Fibroblast of the aortic adventitia (primary cell): ENCODE measurements around the gene LGALS7B. TPM values are rescaled to one million over a fixed set of nuclear protein-coding genes. Genes with fewer than 3 reads are reported as not detected.

Source experiments
- small RNA-seq: library from RNA; depleted of rRNA; stranded (forward); fragments of <200 nt; gene quantifications from one replicate; pipeline ENCODE3, GENCODE V24; 2012
- total RNA-seq: library from RNA; depleted of rRNA; stranded (reverse); fragments of >200 nt; gene quantifications from 2 replicates; pipeline ENCODE4 v1.2.3, GENCODE V29; 2012; ENCODE audit warnings: low replicate concordance

The LGALS7B gene
- total RNA-seq, 1 donor = not detected

Small RNAs within 50 kb of the gene (small RNA-seq; reads per million reads assigned to genes)
- gene RNU6-140P = not detected

Other genes starting within 250 kb of the LGALS7B start
- 0.57 TPM in 1 of 2 replicates, not detected in the other for gene MAP4K1, start 171.2 kb upstream of the LGALS7B start, total RNA-seq
- 268 and 491 TPM in 2 replicates for gene EIF3K, start 170.0 kb upstream of the LGALS7B start, total RNA-seq
- 20.1 and 280 TPM in 2 replicates for gene ACTN4, start 141.6 kb upstream of the LGALS7B start, total RNA-seq
- 0.18 TPM in 1 of 2 replicates, not detected in the other for gene CAPN12, start 44.7 kb upstream of the LGALS7B start, total RNA-seq
- gene LGALS7, start 15.7 kb upstream of the LGALS7B start, total RNA-seq = 0.72 TPM in 1 of 2 replicates, not detected in the other
- gene LGALS4, start 23.7 kb downstream of the LGALS7B start, total RNA-seq = 0.82 TPM in 1 of 2 replicates, not detected in the other
- 22.0 and 27.1 TPM in 2 replicates for gene ECH1, start 42.6 kb downstream of the LGALS7B start, total RNA-seq
- gene HNRNPL, start 60.8 kb downstream of the LGALS7B start, total RNA-seq = 122 and 254 TPM in 2 replicates
- gene RINL, start 89.1 kb downstream of the LGALS7B start, total RNA-seq = 0.81 and 1.3 TPM in 2 replicates
- 44.9 and 53.8 TPM in 2 replicates for gene SIRT2, start 110.4 kb downstream of the LGALS7B start, total RNA-seq
- 8.0 and 11.0 TPM in 2 replicates for gene NFKBIB, start 110.8 kb downstream of the LGALS7B start, total RNA-seq
- not detected in 2 replicates for gene CCER2, start 123.0 kb downstream of the LGALS7B start, total RNA-seq
- 15.0 and 15.5 TPM in 2 replicates for gene SARS2, start 141.6 kb downstream of the LGALS7B start, total RNA-seq
- gene MRPS12, start 141.7 kb downstream of the LGALS7B start, total RNA-seq = 11.6 and 20.2 TPM in 2 replicates
- 22.9 and 56.3 TPM in 2 replicates for gene FBXO17, start 186.5 kb downstream of the LGALS7B start, total RNA-seq
- gene FBXO27, start 243.3 kb downstream of the LGALS7B start, total RNA-seq = 7.2 and 17.8 TPM in 2 replicates